Body of pancreas (tissue), 4 donors: Measurements from ENCODE around the gene HOTAIR. TPM values are rescaled to one million over a fixed set of nuclear protein-coding genes. Genes with fewer than 3 reads are reported as not detected.

ENCODE experiments used
- ATAC-seq: fragments of 150-250 bp; one replicate; pipeline ENCODE4 v1.9.1; 2016
- DNase-seq, 4 donors: peaks; one replicate each; pipeline ENCODE4 v3.0.0-alpha.2; 2019
- H3K27ac ChIP-seq, 4 donors: fragments of 200-600 bp; sonication (generic); 1 replicate in 3 of 4; 2 replicates in 1 of 4; pipeline versions ENCODE4 v1.5.1 to v1.6.1; 2016 to 2019; ENCODE audit warnings: mild to moderate bottlenecking in 1 of 4, mixed read lengths in 1 of 4, moderate library complexity in 1 of 4
- H3K27me3 ChIP-seq, 2 donors: fragments of 200-600 bp; sonication (generic); one replicate each; pipeline ENCODE4 v1.6.0; 2016; ENCODE audit warnings: mild to moderate bottlenecking in 1 of 2
- H3K36me3 ChIP-seq, 2 donors: fragments of 200-600 bp; sonication (generic); replicated peaks in 1 of 2; 2 replicates each; pipeline ENCODE4 v1.5.1; 2016; ENCODE audit warnings: low read depth in 2 of 2; ENCODE audit not compliant: insufficient read depth in 1 of 2
- H3K4me1 ChIP-seq: fragments of 200-600 bp; sonication (generic); one replicate; pipeline ENCODE4 v1.6.0; 2016
- H3K4me3 ChIP-seq, 2 donors: fragments of 200-600 bp; sonication (generic); 1 replicate in 1 of 2; 2 replicates in 1 of 2; pipeline ENCODE4 v1.5.1; 2016 to 2019
- H3K9me3 ChIP-seq, 3 donors: fragments of 200-600 bp; sonication (generic); 1 replicate in 2 of 3; 2 replicates in 1 of 3; pipeline ENCODE4 v1.5.1; 2016
- CTCF ChIP-seq, 7 experiments: fragments of 450-650 bp in 4 of 7; fragments of 200-600 bp in 3 of 7; sonication (generic) in 3 of 7; IDR thresholded peaks; one replicate each; pipeline ENCODE4 v1.5.1; 2016 to 2019; ENCODE audit warnings: antibody characterized with exemption in 7 of 7
- POLR2A ChIP-seq, 3 donors: fragments of 450-650 bp; IDR thresholded peaks; one replicate each; pipeline ENCODE4 v1.6.1; 2016; ENCODE audit warnings: antibody characterized with exemption in 3 of 3, mild to moderate bottlenecking in 2 of 3
- WGBS, 2 donors: methylation state at CpG; one replicate each; pipeline ENCODE4 v1.1.5; 2017; 5-methylcytosine and 5-hydroxymethylcytosine counted together
- intact Hi-C: fragments of 100-400 bp; cut with DNase I; formaldehyde crosslinking; loops from one replicate; pipeline ENCODE4 v1.15.1; 2023
- total RNA-seq, 2 donors: library from RNA; depleted of rRNA; stranded (reverse); fragments of >200 nt; gene quantifications; one replicate each; pipeline ENCODE4 v1.1.0, GENCODE V29; 2016

HOTAIR gene
- total RNA-seq, 2 donors from 2014 or later = not detected

DNA sequence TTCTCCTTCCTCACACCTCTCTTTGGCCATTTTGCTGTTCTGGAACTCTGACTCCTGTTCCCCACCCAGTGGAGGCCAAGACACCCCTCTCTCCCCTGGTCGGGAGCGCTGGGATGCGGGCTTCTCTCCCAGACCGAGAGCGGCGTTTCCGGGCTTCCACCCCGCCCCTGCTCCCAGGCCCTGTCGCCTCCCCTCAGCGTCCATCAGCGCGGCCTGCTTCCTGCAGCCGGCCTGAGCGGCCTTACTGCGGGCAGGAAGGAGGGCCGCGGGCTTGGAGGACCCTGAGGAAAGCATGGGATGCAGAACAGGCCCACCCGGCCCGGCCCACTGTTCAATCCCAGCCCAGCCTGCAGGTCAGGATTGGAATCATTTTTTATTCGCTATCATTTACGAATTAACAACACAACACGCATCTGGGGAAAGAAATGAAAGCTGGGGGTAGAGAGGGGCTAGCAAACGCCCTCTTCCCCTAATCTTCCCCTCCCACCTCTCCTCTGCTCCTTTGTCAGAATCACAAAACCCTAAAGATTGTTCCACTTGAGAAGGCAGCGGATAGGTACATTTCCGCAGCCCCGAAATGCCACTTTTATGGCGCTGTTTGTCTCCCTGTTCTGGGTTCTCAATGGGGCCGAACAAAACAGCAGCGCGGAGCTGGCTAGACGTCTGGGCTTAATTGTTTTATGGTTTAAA is 30.2 kb upstream of the HOTAIR start:
- TF ChIP-seq CTCF (IDR thresholded peaks at IDR 0.05) = no peak
- no peak for TF ChIP-seq POLR2A (IDR thresholded peaks at IDR 0.05)
- DNase-seq (no peak), ATAC-seq (no peak)
- H3K4me1 ChIP-seq = peaks cover 25% of the 10 kb centered on the region
- intact Hi-C loops = loop anchor here (5.0 kb wide), 1 partner anchor 197 kb away; no protein-coding TSS in a partner anchor
- WGBS, 2 donors = 10 to 15% methylated on average over 29 to 31 of the region's 31 CpGs
- H3K27ac ChIP-seq = no peak overlapping the region
- H3K4me3 ChIP-seq = no peak overlapping the region
- H3K9me3 ChIP-seq = no peaks in the 10 kb centered on the region
- H3K36me3 ChIP-seq = no peaks in the 10 kb centered on the region
- H3K27me3 ChIP-seq = peaks cover 6 to 73% of the 10 kb centered on the region in 2 donors

DNA sequence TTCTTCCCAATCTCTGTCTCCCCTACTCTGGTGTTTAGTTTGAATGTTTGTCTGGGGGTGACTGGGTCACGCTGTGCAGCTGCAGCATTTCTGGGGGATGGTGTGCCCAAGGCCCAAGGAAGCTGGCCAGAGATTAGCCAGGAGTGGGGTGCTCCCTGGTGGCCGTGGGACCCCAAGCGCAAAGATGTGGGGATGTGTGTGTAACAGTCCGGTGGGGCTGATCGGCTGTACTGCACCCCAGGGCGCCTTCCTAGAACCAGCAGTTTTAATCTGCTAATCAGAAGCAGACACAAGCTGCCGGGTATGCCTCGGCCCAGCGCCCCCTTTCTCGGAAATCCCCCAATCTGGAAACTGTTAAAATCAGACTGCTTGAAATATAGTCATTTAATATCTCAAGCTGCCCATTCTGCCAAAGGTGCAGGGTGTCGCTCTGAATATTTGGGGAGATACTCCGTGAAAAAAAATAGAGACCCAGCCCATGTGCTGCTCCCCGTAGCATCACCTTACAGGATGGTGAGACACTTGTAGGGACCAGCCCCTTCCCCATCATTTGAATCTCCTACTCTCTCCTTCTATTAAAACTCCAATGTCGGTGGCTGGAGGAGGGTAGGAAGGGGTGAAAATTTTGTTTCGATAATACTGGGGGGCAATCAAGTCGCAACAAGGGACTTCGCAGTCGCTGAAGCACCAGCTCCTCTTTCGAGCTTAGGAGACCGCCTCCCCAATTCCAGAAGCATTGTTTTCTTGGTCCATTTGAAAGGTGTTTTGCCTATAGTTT is 29.5 kb upstream of the HOTAIR start:
- no peak for DNase-seq
- H3K9me3 ChIP-seq = no peaks in the 10 kb centered on the region
- intact Hi-C loops = loop anchor here (5.0 kb wide), 1 partner anchor 198 kb away; no protein-coding TSS in a partner anchor
- no peaks in the 10 kb centered on the region for H3K36me3 ChIP-seq
- no peak overlapping the region for H3K4me3 ChIP-seq
- no peak for ATAC-seq
- H3K4me1 ChIP-seq = peaks cover 26% of the 10 kb centered on the region
- no peak overlapping the region for H3K27ac ChIP-seq
- 14 to 18% methylated on average over 20 of the region's 20 CpGs for WGBS, 2 donors
- peaks cover 6 to 70% of the 10 kb centered on the region in 2 donors for H3K27me3 ChIP-seq
- TF ChIP-seq CTCF (IDR thresholded peaks at IDR 0.05) = no peak
- no peak for TF ChIP-seq POLR2A (IDR thresholded peaks at IDR 0.05)

- no peak for DNase-seq
- Histone ChIP-seq H3K27me3 (peaks cover 6 to 74% of the 10 kb centered on the region in 2 donors), H3K27ac (no peak overlapping the region)
Measured at GRCh38 chr12:54003625-54004024, 28.9 kb upstream of the HOTAIR start.

DNA sequence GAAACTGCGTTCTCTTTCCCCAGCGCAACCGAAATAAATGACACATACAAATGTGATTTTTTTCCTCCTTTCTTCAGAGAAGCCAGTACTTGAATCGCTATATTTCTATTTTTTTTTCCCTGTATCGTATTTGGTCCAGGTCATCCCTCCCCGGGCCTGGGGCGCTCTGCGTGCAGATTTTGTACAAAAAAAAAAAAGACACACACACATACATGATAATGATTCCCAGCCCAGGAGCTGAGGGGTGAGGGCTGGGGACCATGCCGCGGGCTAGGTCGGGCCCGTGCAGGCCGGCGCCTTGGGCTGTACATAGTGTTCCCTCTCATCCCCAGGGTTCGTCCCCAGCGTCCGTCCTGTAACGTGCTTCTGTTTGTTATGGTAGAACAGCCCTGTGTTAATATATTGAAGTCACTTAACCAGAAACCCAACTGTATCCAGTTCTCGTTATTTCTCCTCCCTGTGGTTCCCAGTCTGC is 28.2 kb upstream of the HOTAIR start:
- H3K4me3 ChIP-seq = no peak overlapping the region
- intact Hi-C loops = loop anchor here (5.0 kb wide), 1 partner anchor 199 kb away; no protein-coding TSS in a partner anchor
- no peak for DNase-seq

More at GRCh38 chr12:54003625-54004024, 28.9 kb upstream of the HOTAIR start:
- 26 to 36% methylated on average over 3 of the region's 3 CpGs for WGBS, 2 donors
- TF ChIP-seq POLR2A (IDR thresholded peaks at IDR 0.05) (no peak), CTCF (IDR thresholded peaks at IDR 0.05) (no peak)
- no peaks in the 10 kb centered on the region for H3K36me3 ChIP-seq
- no peak for ATAC-seq
- H3K9me3 ChIP-seq = no peaks in the 10 kb centered on the region
- intact Hi-C loops = loop anchor here (5.0 kb wide), 1 partner anchor 199 kb away; no protein-coding TSS in a partner anchor
- no peak overlapping the region for H3K4me3 ChIP-seq
- H3K4me1 ChIP-seq = peaks cover 22% of the 10 kb centered on the region

More for the DNA sequence above, 28.2 kb upstream of the HOTAIR start:
- TF ChIP-seq POLR2A (IDR thresholded peaks at IDR 0.05) (no peak), CTCF (IDR thresholded peaks at IDR 0.05) (no peak)
- no peak for ATAC-seq
- Histone ChIP-seq H3K27me3 (peaks cover 6 to 74% of the 10 kb centered on the region in 2 donors), H3K9me3 (no peaks in the 10 kb centered on the region), H3K4me1 (peaks cover 22% of the 10 kb centered on the region), H3K36me3 (no peaks in the 10 kb centered on the region), H3K27ac (no peak overlapping the region)
- 23 to 31% methylated on average over 19 of the region's 19 CpGs for WGBS, 2 donors
